ENCODE data around the gene SLC29A1. TPM values are rescaled to one million over a fixed set of nuclear protein-coding genes. Genes with fewer than 3 reads are reported as not detected.
"Not testable (repeated sequence)": the region's sequence is repeated elsewhere in the genome, so short reads cannot be mapped to it uniquely, and the experiment has no call there.

SLC29A1 gene
- total RNA-seq, 2 donors from 2014 or later: 37.1 to 56.5 TPM

DNA sequence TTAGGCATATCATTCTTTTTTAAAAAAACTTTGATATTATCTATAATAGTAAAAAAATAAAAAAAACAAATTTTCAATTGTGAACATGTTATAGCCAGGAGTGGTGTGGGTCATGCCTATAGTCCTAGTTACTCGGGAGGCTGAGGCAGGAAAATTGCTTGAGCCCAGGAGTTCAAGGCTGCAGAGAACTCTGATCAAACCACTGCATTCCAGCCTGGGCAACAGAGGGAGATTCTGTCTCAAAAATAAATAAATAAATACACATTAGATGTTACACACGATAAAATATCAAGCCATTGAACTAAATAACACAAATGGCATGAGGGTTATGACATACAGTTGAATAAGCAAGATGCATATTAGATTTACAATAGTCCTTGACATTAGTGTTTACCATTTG is 34.6 kb upstream of the SLC29A1 start:
- Mint-ChIP-seq H3K27ac (no peak overlapping the region), H3K9me3 (no peaks in the 10 kb centered on the region), H3K36me3 (no peaks in the 10 kb centered on the region)
- ATAC-seq (no peak), DNase-seq (ENCODE audit: low spot score in 2 of 2) (no peak)

DNA sequence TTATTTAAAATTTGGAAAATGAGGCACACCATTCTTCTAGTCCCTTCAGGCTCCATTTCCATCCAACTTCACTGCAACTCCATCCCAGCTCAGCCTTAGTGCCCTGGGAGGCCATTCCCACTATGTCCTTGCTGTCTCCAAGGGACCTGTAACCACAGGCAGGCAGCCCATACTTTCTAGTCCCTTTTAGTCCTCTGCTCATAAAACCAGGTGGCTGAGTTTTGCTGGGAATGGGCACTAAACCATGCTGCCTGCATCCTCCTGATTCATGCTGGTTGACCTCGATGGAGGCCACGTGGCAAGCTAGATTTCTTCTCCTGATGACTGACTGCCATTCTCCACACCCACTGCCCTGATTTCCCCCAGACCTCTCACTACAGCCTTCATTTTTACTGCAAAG is 34.1 kb upstream of the SLC29A1 start:
- Mint-ChIP-seq H3K27ac (no peak overlapping the region), H3K36me3 (no peaks in the 10 kb centered on the region), H3K9me3 (no peaks in the 10 kb centered on the region)
- ATAC-seq (no peak), DNase-seq (ENCODE audit: low spot score in 2 of 2) (no peak)

DNA sequence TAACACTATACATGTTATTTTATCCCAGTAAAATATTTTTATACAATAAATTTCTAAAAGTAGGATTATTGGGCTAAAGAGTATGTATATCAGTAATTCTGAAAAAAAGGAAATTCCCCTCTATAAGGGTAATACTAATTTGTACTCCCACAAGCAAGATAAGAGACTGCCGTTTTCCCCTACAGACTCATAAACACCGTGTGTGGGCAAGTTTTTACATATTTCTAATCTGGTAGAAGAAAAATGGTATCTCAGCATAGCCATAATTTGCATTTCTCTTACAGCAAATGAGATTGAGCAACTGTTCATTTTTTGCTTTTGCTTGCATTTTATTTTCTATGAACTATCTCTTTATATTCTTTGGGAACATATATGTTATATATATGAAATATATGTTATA is 32.7 kb upstream of the SLC29A1 start:
- Mint-ChIP-seq H3K9me3 (no peaks in the 10 kb centered on the region), H3K36me3 (no peaks in the 10 kb centered on the region), H3K27ac (no peak overlapping the region)
- ATAC-seq: peak; percentile 60 to 69
- DNase-seq (ENCODE audit: low spot score in 2 of 2): no peak

DNA sequence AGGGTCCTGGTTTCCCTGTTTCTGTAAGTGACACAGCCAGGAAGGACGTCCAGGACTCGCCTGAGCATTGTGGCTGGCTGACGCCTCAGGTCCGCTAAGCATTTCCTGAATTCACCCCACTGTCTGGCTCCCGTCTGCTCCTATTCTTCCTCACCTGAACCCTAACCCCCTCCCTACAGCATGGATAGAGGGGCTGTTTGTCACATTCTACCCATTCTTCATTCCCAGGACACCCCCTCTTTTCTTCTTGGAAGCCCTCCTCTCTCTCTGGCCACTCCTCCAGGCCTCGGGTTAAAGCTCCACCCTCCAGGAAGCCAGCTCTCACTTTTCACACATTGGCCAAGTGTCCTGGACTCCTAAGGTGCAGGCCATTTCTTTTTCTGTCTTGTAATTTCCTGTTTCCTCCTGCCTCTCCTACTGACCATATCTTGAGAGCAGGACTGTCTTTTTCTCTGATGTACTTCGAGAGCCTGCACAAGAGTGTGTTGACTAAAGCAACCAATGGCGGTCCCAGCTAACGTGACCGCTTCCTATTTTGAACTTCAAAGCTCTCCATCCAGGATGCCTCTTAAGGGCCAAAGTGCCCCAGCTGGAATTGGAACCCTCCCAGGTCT is 30.9 kb upstream of the SLC29A1 start:
- no peaks in the 10 kb centered on the region for H3K36me3 Mint-ChIP-seq
- ATAC-seq: no peak
- DNase-seq (ENCODE audit: low spot score in 2 of 2): no peak
- H3K27ac Mint-ChIP-seq: peak overlapping the region in 1 of 2 donors; percentile 51
- no peaks in the 10 kb centered on the region for H3K9me3 Mint-ChIP-seq

GRCh38 chr6:44193307-44193910 is 30.0 kb upstream of the SLC29A1 start:
- no peak for ATAC-seq
- no peak for DNase-seq (ENCODE audit: low spot score in 2 of 2)
- no peaks in the 10 kb centered on the region for H3K9me3 Mint-ChIP-seq
- H3K36me3 Mint-ChIP-seq: no peaks in the 10 kb centered on the region
- H3K27ac Mint-ChIP-seq: no peak overlapping the region

DNA sequence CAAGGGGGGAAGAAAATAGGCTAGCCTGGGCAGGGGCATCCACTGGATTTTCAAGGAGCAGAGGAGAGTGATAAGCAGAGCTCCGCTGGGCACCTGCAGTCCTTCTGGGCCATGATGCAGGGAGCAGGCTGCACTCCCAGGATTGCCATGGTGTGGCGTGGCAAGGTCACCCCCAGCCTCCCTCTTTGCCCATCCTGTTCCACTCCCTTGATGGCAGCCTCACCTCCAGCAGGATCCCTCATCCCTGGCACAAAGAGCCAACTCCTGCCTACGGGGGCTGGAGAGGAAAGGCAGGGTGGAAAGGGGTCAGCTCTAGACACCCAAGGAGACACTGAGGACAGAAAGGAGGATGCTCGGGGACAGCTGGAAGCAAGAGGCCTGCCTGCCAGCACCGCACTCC is 29.1 kb upstream of the SLC29A1 start:
- DNase-seq (ENCODE audit: low spot score in 2 of 2) (no peak), ATAC-seq (no peak)
- H3K27ac Mint-ChIP-seq: no peak overlapping the region
- H3K9me3 Mint-ChIP-seq: no peaks in the 10 kb centered on the region
- H3K36me3 Mint-ChIP-seq: no peaks in the 10 kb centered on the region

DNA sequence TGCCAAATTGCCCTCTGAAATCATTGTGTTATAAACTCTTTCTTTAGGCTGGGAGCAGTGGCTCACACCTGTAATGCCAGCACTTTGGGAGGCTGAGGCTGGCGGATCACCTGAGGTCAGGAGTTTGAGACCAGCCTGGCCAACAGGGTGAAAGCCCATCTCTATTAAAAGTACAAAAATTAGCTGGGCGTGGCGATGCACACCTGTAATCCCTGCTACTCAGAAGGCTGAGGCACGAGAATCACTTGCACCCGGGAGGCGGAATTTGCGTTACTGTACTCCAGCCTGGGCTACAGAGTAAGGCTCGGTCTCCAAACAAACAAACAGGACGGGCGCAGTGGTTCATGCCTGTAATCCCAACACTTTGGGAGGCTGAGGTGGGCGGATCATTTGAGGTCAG is 27.0 kb upstream of the SLC29A1 start:
- DNase-seq (ENCODE audit: low spot score in 2 of 2); H3K9me3 Mint-ChIP-seq; H3K27ac Mint-ChIP-seq; ATAC-seq; H3K36me3 Mint-ChIP-seq: not testable (repeated sequence)

DNA sequence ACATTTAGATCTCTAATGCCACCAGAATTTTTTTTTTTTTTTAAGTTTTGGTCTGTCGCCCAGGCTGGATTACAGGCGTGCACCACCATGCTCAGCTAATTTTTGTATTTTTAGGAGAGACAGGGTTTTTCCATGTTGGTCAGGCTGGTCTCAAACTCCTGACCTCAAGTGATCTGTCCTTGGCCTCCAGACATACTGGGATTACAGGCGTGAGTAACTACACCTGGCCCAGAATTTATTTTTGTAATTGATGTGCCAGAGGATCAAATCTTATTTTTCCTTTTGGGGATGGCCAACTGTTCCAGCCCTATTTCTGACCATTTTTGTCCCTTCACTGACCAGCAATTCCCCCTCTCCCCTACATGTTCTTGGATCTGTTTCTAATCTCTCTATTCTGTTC is 24.7 kb upstream of the SLC29A1 start:
- Mint-ChIP-seq H3K9me3 (no peaks in the 10 kb centered on the region), H3K27ac (no peak overlapping the region), H3K36me3 (no peaks in the 10 kb centered on the region)
- ATAC-seq: no peak
- DNase-seq (ENCODE audit: low spot score in 2 of 2): no peak

DNA sequence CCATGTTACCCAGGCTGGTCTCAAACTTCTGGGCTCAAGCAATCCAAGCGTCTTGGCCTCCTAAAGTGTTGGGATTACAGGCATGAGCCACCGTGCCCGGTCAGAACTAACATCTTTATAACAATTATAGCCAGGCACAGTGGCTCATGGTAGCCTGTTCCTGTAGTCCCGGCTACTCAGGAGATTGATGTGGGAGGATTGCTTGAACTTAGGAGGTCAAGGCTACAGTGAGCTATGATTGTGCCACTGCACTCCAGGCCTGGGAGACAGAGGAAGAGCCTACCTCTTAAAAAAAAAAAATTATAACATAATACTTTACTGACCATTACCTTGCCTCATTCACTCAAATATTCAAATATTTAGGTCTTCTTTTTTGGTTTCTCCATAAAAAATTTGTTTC is 23.5 kb upstream of the SLC29A1 start:
- Mint-ChIP-seq H3K9me3 (no peaks in the 10 kb centered on the region), H3K27ac (no peak overlapping the region), H3K36me3 (no peaks in the 10 kb centered on the region)
- ATAC-seq (no peak), DNase-seq (ENCODE audit: low spot score in 2 of 2) (no peak)

DNA sequence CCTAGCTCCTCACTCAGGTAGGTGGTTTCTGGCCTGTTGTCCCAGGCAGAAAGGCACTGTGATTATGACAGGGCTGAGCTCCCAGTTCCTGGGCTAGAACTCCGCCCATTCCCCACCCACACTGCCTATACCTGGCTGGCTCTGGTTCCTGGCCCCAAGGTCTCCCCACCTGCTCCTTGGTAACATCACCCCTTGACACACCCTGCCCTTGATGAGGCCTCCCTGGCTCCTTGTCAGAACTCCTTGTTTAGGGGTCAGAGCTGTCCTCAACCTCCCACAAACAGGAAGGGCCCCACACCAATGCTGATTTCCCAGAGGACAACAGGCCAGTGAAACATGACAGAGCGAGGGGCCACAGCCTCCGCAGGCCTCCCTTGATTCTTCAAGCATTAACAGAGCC is 22.2 kb upstream of the SLC29A1 start:
- Mint-ChIP-seq H3K36me3 (no peaks in the 10 kb centered on the region), H3K27ac (no peak overlapping the region), H3K9me3 (no peaks in the 10 kb centered on the region)
- no peak for ATAC-seq
- no peak for DNase-seq (ENCODE audit: low spot score in 2 of 2)

DNA sequence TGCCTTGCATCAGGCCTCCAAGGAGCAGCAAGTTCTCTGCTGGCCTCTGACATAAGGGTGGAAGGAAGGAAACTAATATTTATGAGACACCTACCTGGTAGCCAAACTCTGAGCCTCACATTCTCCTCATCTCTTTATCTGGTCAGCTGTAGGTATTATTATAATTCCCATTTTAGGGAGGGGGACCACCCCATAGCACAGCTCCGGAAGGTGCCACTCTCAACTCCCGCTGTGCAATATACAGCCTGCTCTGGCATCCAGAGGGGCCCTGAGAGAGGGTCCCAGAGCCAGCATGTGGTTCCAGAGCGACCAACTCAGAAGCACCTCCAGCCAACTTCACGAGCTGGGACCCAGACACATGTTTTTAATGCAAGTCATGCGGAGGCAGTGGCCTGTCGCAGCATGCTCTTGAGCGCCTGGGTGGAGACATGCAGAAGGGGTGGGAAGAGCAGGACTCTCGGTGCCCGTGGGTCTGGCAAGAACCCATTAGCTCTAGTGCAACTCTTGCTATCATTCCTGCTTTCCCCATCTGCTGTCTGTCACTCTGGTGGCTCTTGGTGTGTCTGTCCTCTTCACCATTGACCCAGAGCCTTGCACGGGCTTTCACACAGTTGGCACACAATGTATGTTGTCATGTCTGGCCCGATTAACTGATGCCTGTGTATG is 21.6 kb upstream of the SLC29A1 start:
- Mint-ChIP-seq H3K9me3 (no peaks in the 10 kb centered on the region), H3K36me3 (no peaks in the 10 kb centered on the region), H3K27ac (no peak overlapping the region)
- no peak for ATAC-seq
- DNase-seq (ENCODE audit: low spot score in 2 of 2): no peak

DNA sequence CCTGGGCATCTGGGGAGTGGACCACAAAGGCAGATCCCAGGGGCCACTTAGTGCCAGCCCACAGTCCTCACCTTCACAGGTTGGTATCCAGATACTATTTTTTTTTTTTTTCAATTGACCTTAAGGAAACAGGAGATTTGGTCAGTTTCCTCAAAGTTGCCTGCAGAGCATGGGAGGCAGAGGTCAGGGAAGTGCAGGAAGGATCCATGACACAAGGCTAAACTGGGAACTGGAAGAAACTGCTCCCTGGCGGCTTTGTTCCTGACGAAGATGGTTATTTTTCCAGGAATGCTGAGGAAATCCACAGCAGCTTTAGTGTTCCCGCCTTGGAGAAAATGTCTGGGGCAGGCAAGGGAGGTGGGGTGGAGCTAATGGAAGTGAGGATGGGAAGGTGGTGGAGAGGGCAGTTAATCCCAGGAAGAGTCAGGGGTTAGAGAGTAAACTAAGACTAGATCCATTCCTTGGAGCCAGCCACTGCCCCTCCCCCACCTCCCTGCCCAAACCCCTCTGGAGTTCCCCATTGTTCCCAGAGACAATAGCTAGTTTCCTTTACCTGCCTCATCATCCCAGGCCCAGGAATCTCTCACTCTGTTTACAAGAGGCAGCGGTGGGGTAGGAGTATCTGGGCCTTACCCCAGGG is 20.9 kb upstream of the SLC29A1 start:
- Mint-ChIP-seq H3K36me3 (no peaks in the 10 kb centered on the region), H3K9me3 (no peaks in the 10 kb centered on the region), H3K27ac (no peak overlapping the region)
- no peak for DNase-seq (ENCODE audit: low spot score in 2 of 2)
- no peak for ATAC-seq

DNA sequence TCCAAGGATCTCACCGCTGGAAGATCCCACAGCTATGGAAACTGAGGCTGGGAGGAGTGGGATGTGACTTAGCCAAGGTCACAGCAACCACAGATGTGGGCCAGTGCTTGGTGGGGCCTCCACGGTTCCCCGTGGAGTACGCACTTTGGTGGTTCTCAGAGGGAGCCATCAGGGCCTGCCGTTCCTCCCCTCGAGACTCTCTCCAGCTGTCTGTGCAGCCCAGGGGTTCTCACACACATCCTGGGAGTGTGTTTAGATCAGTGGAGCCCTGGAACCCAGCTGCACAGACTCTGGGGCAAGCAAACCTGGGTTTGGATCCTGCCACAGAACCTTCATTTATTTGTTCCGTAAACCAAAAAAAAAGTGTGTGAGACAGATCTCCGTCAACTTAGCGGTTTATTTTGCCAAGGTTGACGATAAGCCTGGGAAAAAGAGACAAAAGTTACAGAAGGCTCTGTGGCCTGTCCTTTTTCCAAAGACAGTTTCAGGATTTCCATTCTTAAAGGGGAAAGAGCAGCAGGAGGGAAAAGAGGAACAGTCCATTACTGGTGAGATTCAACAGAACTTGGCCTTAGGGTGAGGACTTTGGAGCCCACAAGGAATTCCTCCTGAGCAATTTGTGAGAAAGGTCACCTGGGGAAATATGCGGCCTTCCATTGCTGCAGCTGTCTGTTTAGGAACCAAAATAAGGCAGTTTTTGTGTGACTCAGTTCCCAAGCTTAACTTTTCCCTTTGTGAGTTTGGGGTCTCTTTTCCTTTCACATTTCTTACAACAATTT is 20.2 kb upstream of the SLC29A1 start:
- DNase-seq (ENCODE audit: low spot score in 2 of 2): no peak
- Mint-ChIP-seq H3K9me3 (no peaks in the 10 kb centered on the region), H3K36me3 (no peaks in the 10 kb centered on the region), H3K27ac (no peak overlapping the region)
- no peak for ATAC-seq

- DNase-seq (ENCODE audit: low spot score in 2 of 2): no peak
- no peaks in the 10 kb centered on the region for H3K9me3 Mint-ChIP-seq
- ATAC-seq: no peak
- no peaks in the 10 kb centered on the region for H3K36me3 Mint-ChIP-seq
- no peak overlapping the region for H3K27ac Mint-ChIP-seq
Measured at GRCh38 chr6:44203955-44204354, 19.4 kb upstream of the SLC29A1 start.

DNA sequence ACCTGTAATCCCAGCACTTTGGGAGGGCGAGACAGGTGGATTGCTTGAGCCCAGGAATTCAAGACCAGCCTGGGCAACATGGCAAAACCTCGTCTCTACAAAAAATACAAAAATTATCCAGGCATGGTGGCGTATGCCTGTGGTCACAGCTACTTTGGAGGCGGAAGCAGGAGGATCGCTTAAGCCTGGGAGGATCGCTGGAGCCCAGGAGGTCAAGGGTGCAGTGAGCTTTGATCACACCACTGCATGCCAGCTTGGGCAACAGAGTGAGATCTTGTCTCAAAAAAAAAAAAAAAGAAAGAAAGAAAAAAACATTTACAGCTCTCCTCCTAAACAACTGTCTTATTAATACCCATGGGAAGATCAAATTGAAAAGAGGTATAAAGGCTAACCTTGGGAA is 15.4 kb upstream of the SLC29A1 start:
- no peaks in the 10 kb centered on the region for H3K36me3 Mint-ChIP-seq
- no peak for DNase-seq (ENCODE audit: low spot score in 2 of 2)
- H3K9me3 Mint-ChIP-seq: no peaks in the 10 kb centered on the region
- no peak overlapping the region for H3K27ac Mint-ChIP-seq
- ATAC-seq: no peak

DNA sequence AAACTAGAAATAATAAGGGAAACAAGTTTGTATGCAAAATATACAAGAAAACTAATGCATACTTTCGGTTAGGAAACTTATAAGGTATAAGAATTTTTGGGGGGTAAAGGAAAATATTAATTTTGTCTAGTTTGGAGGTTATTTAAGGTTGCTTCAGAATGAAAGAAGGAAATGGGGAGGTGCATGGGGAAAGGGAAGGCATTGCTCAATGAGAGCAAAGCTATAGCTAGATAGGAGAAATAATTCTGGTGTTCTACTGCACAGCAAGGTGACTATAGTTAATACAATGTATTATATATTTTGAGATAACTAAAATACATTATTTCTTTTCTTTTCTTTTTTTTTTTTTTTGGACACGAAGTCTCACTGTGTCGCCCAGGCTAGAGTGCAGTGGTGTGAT is 12.1 kb upstream of the SLC29A1 start:
- ATAC-seq (no peak), DNase-seq (ENCODE audit: low spot score in 2 of 2) (no peak)
- Mint-ChIP-seq H3K9me3 (no peaks in the 10 kb centered on the region), H3K36me3 (no peaks in the 10 kb centered on the region), H3K27ac (no peak overlapping the region)

- DNase-seq (ENCODE audit: low spot score in 2 of 2) (no peak), ATAC-seq (no peak)
- no peak overlapping the region for H3K27ac Mint-ChIP-seq
- no peaks in the 10 kb centered on the region for H3K36me3 Mint-ChIP-seq
- H3K9me3 Mint-ChIP-seq: no peaks in the 10 kb centered on the region
Measured at GRCh38 chr6:44214307-44214706, 9.1 kb upstream of the SLC29A1 start.
